ENCODE data around the gene CCDC73. TPM values are rescaled to one million over a fixed set of nuclear protein-coding genes. Genes with fewer than 3 reads are reported as not detected.

The CCDC73 gene
- total RNA-seq, 1 experiment from 2014 or later = 0.04 TPM

DNA sequence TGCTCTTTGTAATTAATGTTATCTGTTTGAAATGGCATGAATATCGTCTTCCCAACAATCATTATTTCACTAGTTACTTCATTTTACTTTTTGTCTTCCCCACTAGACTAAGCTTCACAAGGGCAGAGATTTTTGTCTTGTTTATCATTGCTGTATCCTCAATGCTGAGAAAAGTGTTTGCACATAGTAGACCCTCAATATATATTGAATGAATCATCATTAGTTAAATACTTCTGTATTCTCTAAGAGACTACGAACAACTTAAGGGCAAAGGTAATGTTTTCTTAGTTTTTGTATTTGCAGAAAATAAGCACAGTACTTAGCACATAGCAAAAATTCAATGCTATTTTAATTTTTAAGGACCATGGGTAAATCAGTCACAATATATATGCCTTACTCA is 95.9 kb downstream of the CCDC73 start:
- H3K27me3 ChIP-seq (ENCODE audit: low read length) = no peaks in the 10 kb centered on the region
- H2AFZ ChIP-seq (ENCODE audit: low read length) = no peak overlapping the region
- H3K4me2 ChIP-seq (ENCODE audit: low read length) = peak overlapping the region; percentile 30
- no peaks in the 10 kb centered on the region for H3K9me3 ChIP-seq (ENCODE audit: low read length)
- no peak for TF ChIP-seq CTCF (conservative IDR thresholded peaks at IDR 0.05; ENCODE audit: low read depth, low read length)
- CTCF ChIA-PET = interaction anchor here (0.6 kb wide), 1 partner anchor 364 kb away, joined by 3 read pairs; no protein-coding TSS in a partner anchor
- no TSS peak for BruUV-seq (replicated peaks)
- H3K27ac ChIP-seq (ENCODE audit: low read length) = peak overlapping the region; percentile 33
- no peak overlapping the region for H3K4me3 ChIP-seq (ENCODE audit: low read length)
- peak; percentile 51 for DNase-seq
- POLR2A ChIA-PET (ENCODE audit: unreplicated experiment) = no interaction called here
- H3K9ac ChIP-seq (ENCODE audit: low read length) = no peak overlapping the region
- H3K36me3 ChIP-seq (ENCODE audit: low read depth, low read length) = no peaks in the 10 kb centered on the region
- H3F3A ChIP-seq (ENCODE audit: low read length, unreplicated experiment) = no peaks in the 10 kb centered on the region
- H3K4me1 ChIP-seq (ENCODE audit: insufficient read depth, low read length) = peaks cover 6% of the 10 kb centered on the region; the same call in 1 of the 2 replicates
- intact Hi-C loops (cut with micrococcal nuclease) = no loop called here
- no peaks in the 10 kb centered on the region for H3K79me2 ChIP-seq (ENCODE audit: low read length)
- H3K9me2 ChIP-seq (replicated peaks; ENCODE audit: low read length) = no peaks in the 10 kb centered on the region
- no peaks in the 10 kb centered on the region for H4K20me1 ChIP-seq (ENCODE audit: low read length)
- peak; percentile 83 for ATAC-seq

- Histone ChIP-seq H3F3A (ENCODE audit: low read length, unreplicated experiment) (no peaks in the 10 kb centered on the region), H3K9me3 (ENCODE audit: low read length) (no peaks in the 10 kb centered on the region), H3K36me3 (ENCODE audit: low read depth, low read length) (no peaks in the 10 kb centered on the region), H3K27me3 (ENCODE audit: low read length) (no peaks in the 10 kb centered on the region), H3K9me2 (replicated peaks; ENCODE audit: low read length) (no peaks in the 10 kb centered on the region), H3K79me2 (ENCODE audit: low read length) (no peaks in the 10 kb centered on the region), H3K4me2 (ENCODE audit: low read length) (no peak overlapping the region), H4K20me1 (ENCODE audit: low read length) (no peaks in the 10 kb centered on the region), H2AFZ (ENCODE audit: low read length) (no peak overlapping the region), H3K9ac (ENCODE audit: low read length) (no peak overlapping the region), H3K27ac (ENCODE audit: low read length) (no peak overlapping the region), H3K4me3 (ENCODE audit: low read length) (no peak overlapping the region), H3K4me1 (ENCODE audit: insufficient read depth, low read length) (no peaks in the 10 kb centered on the region)
- intact Hi-C loops (cut with micrococcal nuclease) = no loop called here
- DNase-seq (no peak), ATAC-seq (no peak)
- ChIA-PET CTCF (no interaction called here), POLR2A (ENCODE audit: unreplicated experiment) (no interaction called here)
- no TSS peak for BruUV-seq (replicated peaks)
- TF ChIP-seq EZH2 (IDR thresholded peaks at IDR 0.05; ENCODE audit: low read length, unreplicated experiment) = no peak
- no peak for TF ChIP-seq CTCF (conservative IDR thresholded peaks at IDR 0.05; ENCODE audit: low read depth, low read length)
- TF ChIP-seq EZH2phosphoT487 (IDR thresholded peaks at IDR 0.05; ENCODE audit: borderline replicate concordance, low read length) = no peak
Measured at GRCh38 chr11:32671051-32671450, 123.4 kb downstream of the CCDC73 start.

GRCh38 chr11:32659672-32660071 is 134.8 kb downstream of the CCDC73 start:
- peak overlapping the region; percentile 49; the same call in 1 of the 2 replicates for H3K4me3 ChIP-seq (ENCODE audit: low read length)
- no peaks in the 10 kb centered on the region for H3K27me3 ChIP-seq (ENCODE audit: low read length)
- H3K9me2 ChIP-seq (replicated peaks; ENCODE audit: low read length) = no peaks in the 10 kb centered on the region; the same call in 1 of the 2 replicates
- H3F3A ChIP-seq (ENCODE audit: low read length, unreplicated experiment) = peaks cover 4% of the 10 kb centered on the region
- ATAC-seq = no peak
- TF ChIP-seq EZH2phosphoT487 (IDR thresholded peaks at IDR 0.05; ENCODE audit: borderline replicate concordance, low read length) = no peak
- TF ChIP-seq CTCF (conservative IDR thresholded peaks at IDR 0.05; ENCODE audit: low read depth, low read length) = no peak
- TF ChIP-seq EZH2 (IDR thresholded peaks at IDR 0.05; ENCODE audit: low read length, unreplicated experiment) = no peak
- H3K9ac ChIP-seq (ENCODE audit: low read length) = peak overlapping the region; percentile 71
- H3K4me1 ChIP-seq (ENCODE audit: insufficient read depth, low read length) = peaks cover 32% of the 10 kb centered on the region
- BruUV-seq (replicated peaks) = no TSS peak
- DNase-seq = peak; percentile 15
- CTCF ChIA-PET = interaction anchor here (0.6 kb wide), 1 partner anchor 57 kb away, joined by 3 read pairs; no protein-coding TSS in a partner anchor
- intact Hi-C loops (cut with micrococcal nuclease) = loop anchor here (5.0 kb wide), 1 partner anchor 53 kb away; no protein-coding TSS in a partner anchor
- no peaks in the 10 kb centered on the region for H3K79me2 ChIP-seq (ENCODE audit: low read length)
- H4K20me1 ChIP-seq (ENCODE audit: low read length) = no peaks in the 10 kb centered on the region
- peak overlapping the region; percentile 52; the same call in 1 of the 2 replicates for H2AFZ ChIP-seq (ENCODE audit: low read length)
- H3K27ac ChIP-seq (ENCODE audit: low read length) = peak overlapping the region; percentile 97
- peak overlapping the region; percentile 72 for H3K4me2 ChIP-seq (ENCODE audit: low read length)
- H3K36me3 ChIP-seq (ENCODE audit: low read depth, low read length) = no peaks in the 10 kb centered on the region
- POLR2A ChIA-PET (ENCODE audit: unreplicated experiment) = interaction anchor here (0.5 kb wide), 1 partner anchor 238 kb away, joined by 4 read pairs; no protein-coding TSS in a partner anchor
- no peaks in the 10 kb centered on the region for H3K9me3 ChIP-seq (ENCODE audit: low read length)
